GM12873 (cell line): ENCODE data around the gene FRZB.

Experiments
- TF ChIP-seq, protein P1 (sequence below): IDR thresholded peaks from 2 replicates; pipeline ENCODE4 v1.5.1; 2012; ENCODE audit warnings: low read depth, mild to moderate bottlenecking, moderate library complexity, low read length, control low read depth; ENCODE audit not compliant: insufficient read depth; ENCODE audit errors: missing control alignments

Gene FRZB

GRCh38 chr2:182816866-182817265 lies 49.6 kb downstream of the FRZB start:
- TF ChIP-seq, protein P1, sequence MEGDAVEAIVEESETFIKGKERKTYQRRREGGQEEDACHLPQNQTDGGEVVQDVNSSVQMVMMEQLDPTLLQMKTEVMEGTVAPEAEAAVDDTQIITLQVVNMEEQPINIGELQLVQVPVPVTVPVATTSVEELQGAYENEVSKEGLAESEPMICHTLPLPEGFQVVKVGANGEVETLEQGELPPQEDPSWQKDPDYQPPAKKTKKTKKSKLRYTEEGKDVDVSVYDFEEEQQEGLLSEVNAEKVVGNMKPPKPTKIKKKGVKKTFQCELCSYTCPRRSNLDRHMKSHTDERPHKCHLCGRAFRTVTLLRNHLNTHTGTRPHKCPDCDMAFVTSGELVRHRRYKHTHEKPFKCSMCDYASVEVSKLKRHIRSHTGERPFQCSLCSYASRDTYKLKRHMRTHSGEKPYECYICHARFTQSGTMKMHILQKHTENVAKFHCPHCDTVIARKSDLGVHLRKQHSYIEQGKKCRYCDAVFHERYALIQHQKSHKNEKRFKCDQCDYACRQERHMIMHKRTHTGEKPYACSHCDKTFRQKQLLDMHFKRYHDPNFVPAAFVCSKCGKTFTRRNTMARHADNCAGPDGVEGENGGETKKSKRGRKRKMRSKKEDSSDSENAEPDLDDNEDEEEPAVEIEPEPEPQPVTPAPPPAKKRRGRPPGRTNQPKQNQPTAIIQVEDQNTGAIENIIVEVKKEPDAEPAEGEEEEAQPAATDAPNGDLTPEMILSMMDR: no peak

DNA sequence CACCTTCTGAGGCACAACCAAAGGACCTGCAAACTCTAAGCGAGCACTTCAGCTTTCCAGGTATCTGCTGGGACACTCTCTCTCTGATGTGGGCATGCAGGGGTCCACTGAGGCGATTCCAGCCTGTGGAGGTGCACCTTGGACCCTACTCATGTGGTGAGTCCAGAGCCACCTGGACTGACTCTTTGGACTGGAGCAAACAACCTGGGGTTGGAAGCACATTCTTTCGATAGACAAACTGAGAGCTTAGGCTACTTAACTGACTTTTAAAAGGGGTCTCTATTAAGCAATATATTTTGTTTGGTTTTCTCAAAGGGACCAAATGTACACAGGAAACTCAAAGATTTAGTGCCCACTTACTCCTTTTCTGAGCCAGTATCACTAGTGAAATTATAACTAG lies 51.6 kb downstream of the FRZB start:
- TF ChIP-seq, protein P1: no peak

- TF ChIP-seq, protein P1: no peak
These were observed 52.1 kb downstream of the FRZB start for GRCh38 chr2:182814380-182814779.

- TF ChIP-seq, protein P1: no peak
These were observed 56.4 kb downstream of the FRZB start for GRCh38 chr2:182810087-182810486.

DNA sequence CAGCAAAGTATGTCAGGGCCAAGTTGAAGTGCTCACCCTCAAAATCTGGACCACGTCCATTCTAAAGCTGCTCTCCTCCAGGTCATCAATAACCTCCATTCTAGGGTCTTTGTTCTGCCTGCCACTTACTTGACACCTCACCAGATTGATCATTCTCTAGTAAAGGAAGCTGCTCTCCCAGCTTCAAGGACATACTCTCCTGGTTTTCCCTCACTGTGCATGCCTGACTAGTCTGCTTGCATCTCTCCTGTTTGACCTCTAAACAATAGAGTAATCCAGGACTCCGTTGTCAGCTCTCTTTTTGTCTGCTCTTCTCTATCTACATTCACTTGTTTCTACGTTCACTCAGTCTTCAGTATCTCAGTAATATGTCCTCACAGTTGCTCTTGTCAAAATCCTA lies 59.1 kb downstream of the FRZB start:
- TF ChIP-seq, protein P1: no peak

DNA sequence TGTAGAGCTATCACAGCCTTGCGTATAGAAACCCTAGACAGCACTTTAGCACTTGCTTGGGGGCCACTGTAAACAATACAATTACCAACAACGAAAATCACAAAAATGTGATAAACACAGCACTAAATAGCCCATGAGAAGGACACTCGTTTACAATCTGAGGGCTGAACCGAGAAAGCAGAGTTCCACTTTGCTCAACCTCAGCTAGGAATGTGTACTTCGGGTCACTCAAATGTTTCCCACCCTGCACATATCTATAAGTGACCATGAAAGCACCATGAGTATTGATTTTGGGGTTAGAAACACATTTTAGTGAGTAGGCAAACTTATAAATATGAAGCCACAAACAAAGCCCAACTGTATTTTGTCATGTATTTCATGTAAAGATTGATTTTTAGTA lies 62.3 kb downstream of the FRZB start:
- TF ChIP-seq, protein P1: no peak

DNA sequence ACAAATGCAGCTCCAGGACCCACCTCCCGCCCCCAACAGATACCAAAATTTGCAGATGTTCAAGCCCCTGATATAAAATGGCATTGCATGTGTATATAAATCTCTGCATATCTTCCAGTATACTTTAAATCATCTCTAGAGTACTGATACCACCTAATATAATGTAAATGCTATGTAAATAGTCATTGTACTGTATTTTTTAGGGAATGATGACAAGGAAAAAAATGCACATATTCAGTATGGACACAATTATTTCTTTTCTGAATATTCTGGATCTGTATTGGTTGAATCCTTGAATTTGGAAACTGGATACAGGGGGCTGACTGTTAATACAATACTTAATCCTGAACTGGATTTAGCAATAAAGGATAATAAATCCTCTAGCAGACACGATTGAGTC lies 67.7 kb downstream of the FRZB start:
- TF ChIP-seq, protein P1: no peak

DNA sequence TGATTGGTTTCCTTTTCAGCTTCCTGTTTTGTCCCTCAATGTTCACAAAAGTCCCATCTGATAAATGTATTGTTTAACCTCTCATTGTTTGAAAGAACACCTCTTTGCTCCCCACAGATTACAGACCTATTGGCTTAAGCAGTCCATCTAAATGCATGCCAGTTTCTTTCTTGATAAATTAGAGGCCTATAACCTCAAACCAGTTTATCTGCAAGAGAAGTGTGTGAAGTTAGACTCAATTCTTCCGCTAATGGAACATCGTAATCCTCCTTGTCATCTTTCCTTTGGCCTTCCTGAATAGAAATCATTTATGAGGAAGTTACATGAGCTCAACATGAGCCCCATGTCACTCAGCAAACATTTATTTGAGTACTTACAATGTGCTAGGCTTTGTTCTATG lies 74.0 kb downstream of the FRZB start:
- TF ChIP-seq, protein P1: no peak
